Motor neuron (in vitro differentiated cells): ENCODE measurements around the gene UNCX. TPM values are rescaled to one million over a fixed set of nuclear protein-coding genes. Genes with fewer than 3 reads are reported as not detected.
"Not testable (repeated sequence)": the region's sequence is repeated elsewhere in the genome, so short reads cannot be mapped to it uniquely, and the experiment has no call there.

ENCODE experiments used
- ATAC-seq, 8 experiments: fragments of 200-7000 bp; cut with Tn5 transposase; replicated peaks in 6 of 8; 2 replicates each; pipeline ENCODE4 v1.8.0; 2021; ENCODE audit warnings: mild to moderate bottlenecking in 8 of 8, moderate library complexity in 8 of 8
- H3K27ac ChIP-seq, 2 donors: fragments of 250-450 bp; sonication (Bioruptor Pico); 2 replicates each; pipeline ENCODE4 v1.9.0; 2021; ENCODE audit warnings: antibody characterized with exemption in 2 of 2, mild to moderate bottlenecking in 2 of 2, moderate library complexity in 1 of 2
- H3K4me1 ChIP-seq, 2 donors: fragments of 250-450 bp; sonication (Bioruptor Pico); replicated peaks in 1 of 2; 2 replicates each; pipeline ENCODE4 v1.6.1; 2021; ENCODE audit warnings: antibody characterized with exemption in 2 of 2, mild to moderate bottlenecking in 2 of 2, moderate library complexity in 1 of 2
- H3K4me3 ChIP-seq, 5 donors: fragments of 250-450 bp; sonication (Bioruptor Pico); 2 replicates each; pipeline ENCODE4 v1.9.0; 2021; ENCODE audit warnings: antibody characterized with exemption in 5 of 5, mild to moderate bottlenecking in 5 of 5, moderate library complexity in 4 of 5
- WGBS, 10 experiments: fragments of 450-650 bp; shearing (Covaris generic); methylation state at CpG; one replicate each; pipeline ENCODE4 v1.0.0; 2022; 5-methylcytosine and 5-hydroxymethylcytosine counted together
- in situ Hi-C, 9 experiments: fragments of 400-800 bp; cut with MboI; loops; one replicate each; pipeline ENCODE4 v1.15.0; 2021; ENCODE audit warnings: low sequenced_read_pairs in 9 of 9, low pct_unique_long_range_greater_than_20kb in 2 of 9; ENCODE audit not compliant: unreplicated experiment in 9 of 9
- total RNA-seq, 8 experiments: library from RNA; unstranded; fragments of 300-600 nt; gene quantifications; 2 replicates each; pipeline versions ENCODE4 v1.2.3 to v1.2.4, GENCODE V29; 2022

UNCX gene
- total RNA-seq, 8 experiments from 2014 or later: 0.13 to 0.38 (median 0.18) TPM; not detected in 4

DNA sequence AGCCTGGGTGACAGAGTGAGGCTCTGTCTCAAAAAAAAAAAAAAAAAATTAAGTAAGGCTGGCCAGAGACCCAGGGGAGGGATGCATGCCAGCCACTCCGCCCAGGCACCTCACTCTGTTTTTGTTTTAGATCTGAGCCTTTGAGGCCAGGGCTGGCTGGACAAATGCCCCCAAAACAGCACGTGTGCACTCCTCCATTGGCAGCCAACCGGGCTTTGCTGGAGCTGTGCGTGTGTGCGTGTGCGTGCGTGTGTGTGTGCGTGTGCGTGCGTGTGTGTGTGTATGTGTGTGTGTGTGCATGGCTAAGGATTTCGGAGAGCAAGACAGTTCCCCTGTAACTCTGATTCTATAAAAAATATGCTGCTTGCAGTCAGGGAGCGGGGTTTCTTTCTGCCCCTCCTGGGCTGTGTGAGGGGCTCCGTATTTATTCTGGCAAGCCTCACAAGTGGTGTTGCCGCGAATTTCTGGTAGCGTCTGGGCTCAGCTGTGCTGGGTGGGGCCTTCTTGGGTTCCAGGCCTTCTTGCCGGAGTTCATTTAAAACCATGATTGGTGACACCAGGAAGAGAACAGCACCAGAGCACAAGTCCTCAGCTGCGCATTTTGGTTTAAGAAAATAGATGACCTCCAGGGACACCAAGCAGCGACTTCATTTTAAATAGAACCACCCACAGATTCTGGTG is 28.1 kb upstream of the UNCX start:
- WGBS, 10 experiments: 6 to 72% (median 36%) methylated on average over 3 to 12 of the region's 19 CpGs; no CpG with 5 or more reads in 3 of the 10 experiments
- in situ Hi-C loops: loop anchor here in 4 of 9 experiments (25.0 kb wide), 3 partner anchors 183 to 233 kb away; no protein-coding TSS in a partner anchor
- peak in 1 of 8 experiments; percentile 36 for ATAC-seq
- no peak overlapping the region for H3K27ac ChIP-seq
- no peak overlapping the region for H3K4me3 ChIP-seq
- no peaks in the 10 kb centered on the region for H3K4me1 ChIP-seq

DNA sequence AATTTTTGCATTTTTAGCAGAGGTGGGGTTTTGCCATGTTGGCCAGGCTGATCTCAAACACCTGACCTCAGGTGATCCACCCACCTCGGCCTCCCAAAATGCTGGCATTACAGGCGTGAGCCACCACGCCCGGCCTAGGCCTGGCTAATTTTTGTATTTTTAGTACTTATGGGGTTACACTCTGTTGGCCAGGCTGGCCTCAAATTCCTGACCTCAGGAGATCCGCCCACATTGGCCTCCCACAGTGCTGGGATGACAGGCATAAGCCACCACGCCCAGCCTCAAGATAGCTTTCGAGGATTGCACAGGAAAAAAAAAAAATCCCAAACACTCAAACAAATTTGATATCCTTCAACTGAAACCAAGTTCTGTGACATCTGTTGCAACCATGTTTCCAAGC is 26.9 kb upstream of the UNCX start:
- not testable (repeated sequence) for H3K27ac ChIP-seq, ATAC-seq, H3K4me3 ChIP-seq, H3K4me1 ChIP-seq
- in situ Hi-C loops: loop anchor here in 4 of 9 experiments (25.0 kb wide), 3 partner anchors 182 to 232 kb away; no protein-coding TSS in a partner anchor
- WGBS, 10 experiments: 20 to 76% (median 60%) methylated on average over 1 to 5 of the region's 7 CpGs; no CpG with 5 or more reads in 3 of the 10 experiments

DNA sequence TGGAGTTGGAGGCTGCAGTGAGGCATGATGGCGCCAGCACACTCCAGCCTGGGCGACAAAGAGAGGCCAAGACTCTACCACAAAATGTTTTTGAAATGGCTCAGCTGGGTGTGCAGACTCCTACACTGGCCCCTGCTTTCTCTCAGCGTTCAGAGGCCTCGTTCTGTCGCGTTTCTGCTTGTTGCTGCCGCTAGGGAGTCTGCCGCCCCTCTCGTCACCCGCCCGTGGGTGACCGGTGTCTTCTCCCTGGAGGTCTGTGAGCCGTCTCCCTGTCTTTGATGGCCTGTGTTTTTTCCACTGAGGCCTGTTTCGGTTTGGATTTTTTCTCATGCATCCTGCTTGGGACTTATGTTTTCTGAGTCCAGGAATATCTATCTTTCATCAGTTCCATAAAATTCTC is 23.6 kb upstream of the UNCX start:
- ATAC-seq: no peak
- Histone ChIP-seq H3K27ac (no peak overlapping the region), H3K4me3 (no peak overlapping the region), H3K4me1 (no peaks in the 10 kb centered on the region)
- 43 to 100% (median 75%) methylated on average over 1 to 11 of the region's 14 CpGs; no CpG with 5 or more reads in 2 of the 10 experiments for WGBS, 10 experiments
- in situ Hi-C loops: loop anchor here in 4 of 9 experiments (25.0 kb wide), 3 partner anchors 178 to 228 kb away; no protein-coding TSS in a partner anchor

- ATAC-seq: peak in 2 of 8 experiments; percentile 37 to 66
- Histone ChIP-seq H3K4me3 (no peak overlapping the region), H3K4me1 (no peaks in the 10 kb centered on the region), H3K27ac (no peak overlapping the region)
- in situ Hi-C loops: loop anchor here in 4 of 9 experiments (25.0 kb wide), 3 partner anchors 177 to 227 kb away; no protein-coding TSS in a partner anchor
- 0 to 92% (median 54%) methylated on average over 1 to 15 of the region's 18 CpGs; no CpG with 5 or more reads in 1 of the 10 experiments for WGBS, 10 experiments
These were observed 22.2 kb upstream of the UNCX start for GRCh38 chr7:1210321-1210978.

GRCh38 chr7:1210979-1211608 is 21.6 kb upstream of the UNCX start:
- peak in 4 of 8 experiments; percentile 20 to 92 (median 84) for ATAC-seq
- Histone ChIP-seq H3K27ac (no peak overlapping the region), H3K4me1 (no peaks in the 10 kb centered on the region), H3K4me3 (no peak overlapping the region)
- in situ Hi-C loops: loop anchor here in 4 of 9 experiments (25.0 kb wide), 3 partner anchors 176 to 226 kb away; no protein-coding TSS in a partner anchor
- WGBS, 10 experiments: 0 to 80% (median 14%) methylated on average over 2 to 16 of the region's 35 CpGs; no CpG with 5 or more reads in 3 of the 10 experiments

GRCh38 chr7:1211611-1212010 is 21.1 kb upstream of the UNCX start:
- no peaks in the 10 kb centered on the region for H3K4me1 ChIP-seq
- 33 to 100% (median 66%) methylated on average over 1 to 9 of the region's 11 CpGs; no CpG with 5 or more reads in 5 of the 10 experiments for WGBS, 10 experiments
- H3K4me3 ChIP-seq: no peak overlapping the region
- in situ Hi-C loops: loop anchor here in 4 of 9 experiments (25.0 kb wide), 3 partner anchors 176 to 226 kb away; no protein-coding TSS in a partner anchor
- no peak for ATAC-seq
- no peak overlapping the region for H3K27ac ChIP-seq

- not testable (repeated sequence) for H3K27ac ChIP-seq, H3K4me1 ChIP-seq, ATAC-seq, H3K4me3 ChIP-seq
- WGBS, 10 experiments: 32 to 80% (median 43%) methylated on average over 1 to 2 of the region's 5 CpGs; no CpG with 5 or more reads in 5 of the 10 experiments
- in situ Hi-C loops: loop anchor here in 4 of 9 experiments (25.0 kb wide), 3 partner anchors 175 to 225 kb away; no protein-coding TSS in a partner anchor
These were observed 20.6 kb upstream of the UNCX start for GRCh38 chr7:1212025-1212424.

GRCh38 chr7:1214516-1214915 is 18.2 kb upstream of the UNCX start:
- Histone ChIP-seq H3K4me1 (no peaks in the 10 kb centered on the region), H3K27ac (no peak overlapping the region), H3K4me3 (no peak overlapping the region)
- in situ Hi-C loops: loop anchor here in 4 of 9 experiments (25.0 kb wide), 3 partner anchors 173 to 223 kb away; no protein-coding TSS in a partner anchor
- 38 to 100% (median 72%) methylated on average over 1 to 9 of the region's 18 CpGs; no CpG with 5 or more reads in 2 of the 10 experiments for WGBS, 10 experiments
- no peak for ATAC-seq

DNA sequence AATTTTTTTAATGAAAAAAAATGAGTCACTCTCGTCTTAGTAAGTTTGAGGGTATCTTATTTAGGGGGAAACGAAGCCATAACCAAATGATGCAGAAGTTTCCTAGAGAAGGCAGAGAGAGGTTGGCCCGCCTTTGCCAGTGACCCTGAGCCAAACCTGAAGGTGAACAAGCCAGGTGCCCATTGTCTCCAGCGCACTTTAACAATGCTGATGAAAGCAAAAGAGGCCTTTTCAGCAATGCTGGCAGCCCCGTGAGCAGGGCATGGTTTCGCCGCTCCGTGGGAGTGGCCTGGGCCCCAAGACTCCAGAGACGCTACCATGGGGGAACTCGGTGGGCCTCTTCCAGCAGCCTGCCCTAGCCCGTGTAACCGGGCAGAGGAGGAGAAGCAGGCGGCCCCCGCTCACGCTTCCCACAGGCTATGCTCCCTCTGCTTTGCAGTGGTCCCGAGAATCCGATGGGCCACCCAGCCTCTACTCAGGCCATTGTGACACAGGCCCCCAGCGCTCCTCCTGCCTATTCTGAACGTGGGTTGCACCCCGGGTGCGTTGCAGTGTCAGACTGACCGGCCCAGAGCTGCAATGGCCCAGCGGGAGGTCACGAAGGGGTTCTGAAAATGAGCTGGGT is 14.0 kb upstream of the UNCX start:
- 8 to 60% (median 33%) methylated on average over 1 to 7 of the region's 24 CpGs; no CpG with 5 or more reads in 2 of the 10 experiments for WGBS, 10 experiments
- in situ Hi-C loops: loop anchor here in 4 of 9 experiments (25.0 kb wide), 3 partner anchors 169 to 219 kb away; no protein-coding TSS in a partner anchor
- Histone ChIP-seq H3K4me1 (no peaks in the 10 kb centered on the region), H3K4me3 (no peak overlapping the region), H3K27ac (no peak overlapping the region)
- no peak for ATAC-seq

- no peak overlapping the region for H3K27ac ChIP-seq
- 8 to 100% (median 33%) methylated on average over 2 to 6 of the region's 9 CpGs; no CpG with 5 or more reads in 4 of the 10 experiments for WGBS, 10 experiments
- in situ Hi-C loops: loop anchor here in 4 of 9 experiments (25.0 kb wide), 3 partner anchors 168 to 218 kb away; no protein-coding TSS in a partner anchor
- H3K4me3 ChIP-seq: no peak overlapping the region
- H3K4me1 ChIP-seq: no peaks in the 10 kb centered on the region
- ATAC-seq: peak in 1 of 8 experiments; percentile 74
These were observed 13.2 kb upstream of the UNCX start for GRCh38 chr7:1219498-1219897.

DNA sequence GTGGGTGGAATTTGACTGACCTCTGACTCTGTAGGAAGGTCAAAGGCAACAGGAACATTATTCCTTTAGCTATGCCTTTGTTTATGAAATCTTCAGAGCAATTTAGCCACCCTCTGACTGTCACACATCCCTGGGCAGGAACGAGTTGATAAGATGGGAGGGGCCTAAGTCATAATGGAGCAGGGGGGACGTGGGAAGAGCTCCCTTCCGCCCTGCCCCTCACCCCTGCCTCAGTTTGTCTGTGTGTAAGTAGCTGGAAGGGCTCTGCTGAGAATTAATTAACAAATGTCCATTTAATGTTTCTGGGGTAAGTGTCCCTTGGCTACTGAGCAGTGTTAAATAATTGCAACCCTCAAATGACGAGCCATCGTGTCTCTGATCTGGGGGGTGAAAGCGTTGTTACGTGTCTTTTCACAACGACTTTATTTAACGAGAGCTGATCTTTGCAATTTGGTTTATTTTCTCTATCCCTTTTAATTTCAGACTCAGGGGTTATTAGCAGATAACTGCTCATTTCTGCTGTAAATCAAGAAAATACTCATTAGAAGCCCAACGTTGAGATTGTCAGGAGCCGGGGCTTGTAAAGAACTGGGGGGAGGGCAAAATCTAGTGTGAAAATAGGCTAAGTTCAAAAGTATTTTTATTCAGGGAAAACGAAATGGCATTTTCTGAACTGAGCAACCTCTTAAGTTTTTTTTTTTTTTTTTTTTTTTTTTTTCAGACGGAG is 12.5 kb upstream of the UNCX start:
- ATAC-seq: no peak
- H3K4me1 ChIP-seq: no peaks in the 10 kb centered on the region
- in situ Hi-C loops: loop anchor here in 4 of 9 experiments (25.0 kb wide), 3 partner anchors 167 to 217 kb away; no protein-coding TSS in a partner anchor
- no peak overlapping the region for H3K27ac ChIP-seq
- no peak overlapping the region for H3K4me3 ChIP-seq
- 0 to 67% (median 22%) methylated on average over 1 to 13 of the region's 13 CpGs for WGBS, 10 experiments
